Mammary epithelial cell (primary cell): ENCODE measurements around the gene NCOA1.

Experiments used
- EZH2 ChIP-seq: IDR thresholded peaks from 2 replicates; pipeline ENCODE4 v1.6.1; 2012; ENCODE audit warnings: low read length, inconsistent platforms, borderline replicate concordance
- TF ChIP-seq, protein P1 (sequence below), 2 donors: IDR thresholded peaks in 1 of 2; conservative IDR thresholded peaks in 1 of 2; 2 replicates each; pipeline ENCODE4 v1.5.1; 2011 to 2012; ENCODE audit warnings: inconsistent platforms in 2 of 2, low read length in 2 of 2, mild to moderate bottlenecking in 2 of 2, control low read depth in 1 of 2, low read depth in 1 of 2; ENCODE audit not compliant: insufficient read depth in 1 of 2; ENCODE audit errors: extremely low read depth in 1 of 2

DNA sequence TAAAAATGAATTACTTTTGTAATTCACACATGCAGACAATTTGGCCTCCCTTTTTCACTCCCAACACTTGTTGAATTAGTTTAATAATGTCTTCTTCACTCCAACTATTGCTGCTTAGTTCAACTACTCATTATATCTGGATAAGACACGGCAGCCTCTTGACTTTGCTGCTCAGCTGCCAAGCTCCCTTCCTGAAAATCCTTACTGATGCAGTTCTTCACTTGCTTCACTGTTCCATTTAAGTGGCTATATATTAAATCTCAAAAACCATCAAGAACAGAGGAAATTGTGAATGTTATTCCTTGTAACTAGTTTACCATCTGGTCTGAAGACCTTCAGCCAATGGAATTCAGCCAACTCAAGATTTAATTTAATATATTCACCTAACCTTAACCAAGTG, 127.1 kb downstream of the NCOA1 start:
- TF ChIP-seq, protein P1, sequence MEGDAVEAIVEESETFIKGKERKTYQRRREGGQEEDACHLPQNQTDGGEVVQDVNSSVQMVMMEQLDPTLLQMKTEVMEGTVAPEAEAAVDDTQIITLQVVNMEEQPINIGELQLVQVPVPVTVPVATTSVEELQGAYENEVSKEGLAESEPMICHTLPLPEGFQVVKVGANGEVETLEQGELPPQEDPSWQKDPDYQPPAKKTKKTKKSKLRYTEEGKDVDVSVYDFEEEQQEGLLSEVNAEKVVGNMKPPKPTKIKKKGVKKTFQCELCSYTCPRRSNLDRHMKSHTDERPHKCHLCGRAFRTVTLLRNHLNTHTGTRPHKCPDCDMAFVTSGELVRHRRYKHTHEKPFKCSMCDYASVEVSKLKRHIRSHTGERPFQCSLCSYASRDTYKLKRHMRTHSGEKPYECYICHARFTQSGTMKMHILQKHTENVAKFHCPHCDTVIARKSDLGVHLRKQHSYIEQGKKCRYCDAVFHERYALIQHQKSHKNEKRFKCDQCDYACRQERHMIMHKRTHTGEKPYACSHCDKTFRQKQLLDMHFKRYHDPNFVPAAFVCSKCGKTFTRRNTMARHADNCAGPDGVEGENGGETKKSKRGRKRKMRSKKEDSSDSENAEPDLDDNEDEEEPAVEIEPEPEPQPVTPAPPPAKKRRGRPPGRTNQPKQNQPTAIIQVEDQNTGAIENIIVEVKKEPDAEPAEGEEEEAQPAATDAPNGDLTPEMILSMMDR (conservative IDR thresholded peaks at IDR 0.05 in 1 of 2, IDR thresholded peaks at IDR 0.05 in 1 of 2; ENCODE audit: extremely low read depth in 1 of 2, insufficient read depth in 1 of 2, low read depth in 1 of 2, low read length in 2 of 2), result no peak
- TF ChIP-seq EZH2, result no peak
